Adrenal gland (tissue), 12 donors: Measurements from ENCODE around the gene KCNH5. TPM values are rescaled to one million over a fixed set of nuclear protein-coding genes. Genes with fewer than 3 reads are reported as not detected.

ENCODE experiments used
- DNase-seq, 7 donors: peaks; one replicate each; pipeline ENCODE4 v3.0.0-alpha.2; 2019 to 2020
- H3K27ac ChIP-seq, 5 donors: fragments of 200-600 bp; sonication (generic) in 4 of 5; 1 replicate in 3 of 5; 2 replicates in 2 of 5; pipeline versions ENCODE4 v1.5.1 to v1.8.0; 2016 to 2020; ENCODE audit warnings: mild to moderate bottlenecking in 1 of 5
- H3K27me3 ChIP-seq: fragments of 200-600 bp; 2 replicates; pipeline ENCODE4 v1.8.0; 2021
- H3K36me3 ChIP-seq, 2 donors: fragments of 200-600 bp; replicated peaks in 1 of 2; 1 replicate in 1 of 2; 2 replicates in 1 of 2; pipeline versions ENCODE4 v1.5.1 to v1.8.0; 2018 to 2022
- H3K4me1 ChIP-seq, 2 donors: fragments of 200-600 bp; replicated peaks in 1 of 2; 1 replicate in 1 of 2; 2 replicates in 1 of 2; pipeline versions ENCODE4 v1.5.1 to v1.8.0; 2018 to 2021
- H3K4me3 ChIP-seq, 4 donors: fragments of 200-600 bp; sonication (generic) in 3 of 4; one replicate each; pipeline ENCODE4 v1.5.1; 2016 to 2018
- H3K9me3 ChIP-seq, 3 donors: fragments of 200-600 bp; sonication (generic) in 1 of 3; replicated peaks in 1 of 3; 1 replicate in 2 of 3; 2 replicates in 1 of 3; pipeline versions ENCODE4 v1.5.1 to v1.8.0; 2016 to 2021
- POLR2A ChIP-seq, 2 donors: fragments of 450-650 bp; IDR thresholded peaks; one replicate each; pipeline ENCODE4 v1.6.1; 2017; ENCODE audit warnings: antibody characterized with exemption in 2 of 2, mild to moderate bottlenecking in 2 of 2, moderate library complexity in 1 of 2
- WGBS, 4 donors: extraction: QIAGEN DNeasy Blood & Tissue Kit in 2 of 4; methylation state at CpG; one replicate each; pipeline versions ENCODE4 v1.1.5 to v1.1.7; 2013 to 2017; 5-methylcytosine and 5-hydroxymethylcytosine counted together
- intact Hi-C, 2 donors: fragments of 100-400 bp; cut with DNase I; formaldehyde crosslinking; loops; one replicate each; pipeline versions ENCODE4 v1.14.1 to v1.15.0; 2022 to 2023
- polyA plus RNA-seq, 3 donors: library from polyadenylated mRNA; stranded (reverse); fragments of 200-250 nt in 2 of 3; fragments of 350-450 nt in 1 of 3; fragmentation: Illumina TruSeq in 1 of 3; extraction: RNeasy Lipid Tissue Mini Kit (QIAGEN cat#74804) in 1 of 3; gene quantifications; one replicate each; pipeline ENCODE4 v1.2.3, GENCODE V29; 2013 to 2014
- total RNA-seq, 9 donors: library from RNA; depleted of rRNA in 4 of 9; stranded (reverse); fragments of >200 nt in 4 of 9; fragments of 120-200 nt in 1 of 9; fragmentation: NEBNext Ultra II Directional in 1 of 9; extraction: Animal tissue kit (Norgen Biotek cat#: 25700) in 1 of 9; gene quantifications; one replicate each; pipeline versions ENCODE4 v1.1.0 to v1.2.4, GENCODE V29; 2013 to 2023
- TF ChIP-seq, protein P1 (sequence below), 6 experiments: fragments of 450-650 bp in 4 of 6; fragments of 200-600 bp in 2 of 6; sonication (generic) in 1 of 6; IDR thresholded peaks; 1 replicate in 5 of 6; 2 replicates in 1 of 6; pipeline versions ENCODE4 v1.5.1 to v1.8.0; 2016 to 2021; ENCODE audit warnings: antibody characterized with exemption in 6 of 6, mild to moderate bottlenecking in 2 of 6, moderate library complexity in 1 of 6
- donor health status: healthy with polysubstance abuse.
- donor health status: Bipolar disorder and iron deficiency.
- donor health status: DM: yes; HTN: yes; CAD: no.
- donor health status: DM: no; HTN: no; CAD: no.
- donor health status: DM: no; HTN: no; CAD: no.
- donor health status: DM: yes; HTN: yes; CAD: no.

The KCNH5 gene
- total and polyA plus RNA-seq, 12 donors, result 0.10 to 3.2 (median 0.84) TPM; not detected in 4

GRCh38 chr14:62663456-62663821 is 381.8 kb downstream of the KCNH5 start:
- Histone ChIP-seq H3K36me3 (no peaks in the 10 kb centered on the region), H3K27me3 (no peaks in the 10 kb centered on the region), H3K9me3 (no peaks in the 10 kb centered on the region), H3K4me3 (no peak overlapping the region), H3K27ac (no peak overlapping the region), H3K4me1 (no peaks in the 10 kb centered on the region)
- intact Hi-C loops, result no loop called here
- no peak for DNase-seq
- WGBS, 4 donors, result 60 to 70% (median 68%) methylated on average over 4 of the region's 4 CpGs
- TF ChIP-seq, protein P1, sequence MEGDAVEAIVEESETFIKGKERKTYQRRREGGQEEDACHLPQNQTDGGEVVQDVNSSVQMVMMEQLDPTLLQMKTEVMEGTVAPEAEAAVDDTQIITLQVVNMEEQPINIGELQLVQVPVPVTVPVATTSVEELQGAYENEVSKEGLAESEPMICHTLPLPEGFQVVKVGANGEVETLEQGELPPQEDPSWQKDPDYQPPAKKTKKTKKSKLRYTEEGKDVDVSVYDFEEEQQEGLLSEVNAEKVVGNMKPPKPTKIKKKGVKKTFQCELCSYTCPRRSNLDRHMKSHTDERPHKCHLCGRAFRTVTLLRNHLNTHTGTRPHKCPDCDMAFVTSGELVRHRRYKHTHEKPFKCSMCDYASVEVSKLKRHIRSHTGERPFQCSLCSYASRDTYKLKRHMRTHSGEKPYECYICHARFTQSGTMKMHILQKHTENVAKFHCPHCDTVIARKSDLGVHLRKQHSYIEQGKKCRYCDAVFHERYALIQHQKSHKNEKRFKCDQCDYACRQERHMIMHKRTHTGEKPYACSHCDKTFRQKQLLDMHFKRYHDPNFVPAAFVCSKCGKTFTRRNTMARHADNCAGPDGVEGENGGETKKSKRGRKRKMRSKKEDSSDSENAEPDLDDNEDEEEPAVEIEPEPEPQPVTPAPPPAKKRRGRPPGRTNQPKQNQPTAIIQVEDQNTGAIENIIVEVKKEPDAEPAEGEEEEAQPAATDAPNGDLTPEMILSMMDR (IDR thresholded peaks at IDR 0.05), result no peak
- TF ChIP-seq POLR2A (IDR thresholded peaks at IDR 0.05), result no peak

GRCh38 chr14:62662811-62663455 is 382.3 kb downstream of the KCNH5 start:
- H3K27me3 ChIP-seq, result no peaks in the 10 kb centered on the region
- peak overlapping the region in 1 of 4 donors; percentile 29 for H3K4me3 ChIP-seq
- H3K4me1 ChIP-seq, result no peaks in the 10 kb centered on the region
- intact Hi-C loops, result no loop called here
- H3K27ac ChIP-seq, result no peak overlapping the region
- H3K36me3 ChIP-seq, result no peaks in the 10 kb centered on the region
- DNase-seq, result peak in 1 of 7 donors; percentile 6
- TF ChIP-seq, protein P1 (IDR thresholded peaks at IDR 0.05), result no peak
- no peak for TF ChIP-seq POLR2A (IDR thresholded peaks at IDR 0.05)
- no peaks in the 10 kb centered on the region for H3K9me3 ChIP-seq
- 18 to 22% (median 19%) methylated on average over 11 of the region's 11 CpGs for WGBS, 4 donors

GRCh38 chr14:62661818-62662217 is 383.4 kb downstream of the KCNH5 start:
- intact Hi-C loops, result no loop called here
- DNase-seq, result no peak
- Histone ChIP-seq H3K36me3 (no peaks in the 10 kb centered on the region), H3K9me3 (no peaks in the 10 kb centered on the region), H3K27me3 (no peaks in the 10 kb centered on the region), H3K27ac (no peak overlapping the region), H3K4me3 (no peak overlapping the region), H3K4me1 (no peaks in the 10 kb centered on the region)
- 83 to 88% (median 87%) methylated on average over 1 of the region's 1 CpG for WGBS, 4 donors
- TF ChIP-seq, protein P1 (IDR thresholded peaks at IDR 0.05), result no peak
- no peak for TF ChIP-seq POLR2A (IDR thresholded peaks at IDR 0.05)

GRCh38 chr14:62658631-62659030 is 386.6 kb downstream of the KCNH5 start:
- Histone ChIP-seq H3K4me1 (no peaks in the 10 kb centered on the region), H3K4me3 (no peak overlapping the region), H3K36me3 (no peaks in the 10 kb centered on the region), H3K27ac (no peak overlapping the region), H3K27me3 (no peaks in the 10 kb centered on the region), H3K9me3 (no peaks in the 10 kb centered on the region)
- intact Hi-C loops, result no loop called here
- DNase-seq, result no peak
- 81 to 94% (median 91%) methylated on average over 2 of the region's 2 CpGs for WGBS, 4 donors
- no peak for TF ChIP-seq POLR2A (IDR thresholded peaks at IDR 0.05)
- TF ChIP-seq, protein P1 (IDR thresholded peaks at IDR 0.05), result no peak
